SK-N-DZ (cell line): Measurements from ENCODE around the gene RAB4A.
"Not testable (repeated sequence)": the region's sequence is repeated elsewhere in the genome, so short reads cannot be mapped to it uniquely, and the experiment has no call there.

Source experiments
- DNase-seq: peaks from one replicate; pipeline ENCODE4 v3.0.0-alpha.2; 2015; ENCODE audit warnings: low spot score

RAB4A gene

DNA sequence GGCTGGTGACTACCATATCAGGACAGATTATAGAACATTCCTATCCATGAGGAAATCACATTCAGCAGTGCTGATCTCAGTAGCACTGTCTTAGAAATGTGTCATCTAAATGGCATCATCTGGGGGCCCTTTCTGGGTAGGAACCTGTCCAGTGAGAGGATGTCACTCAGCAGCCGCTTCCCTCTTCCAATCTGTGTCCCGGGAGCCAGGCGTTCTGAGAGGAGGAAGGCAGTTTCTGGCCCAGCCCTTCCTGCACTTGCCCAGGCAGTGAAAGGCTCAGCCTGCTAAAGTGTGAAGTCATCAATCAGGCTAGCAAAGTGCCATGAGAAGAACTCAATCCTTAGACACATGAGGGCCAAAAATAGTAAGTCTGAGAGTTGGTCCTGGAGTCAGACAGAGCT, 25.6 kb downstream of the RAB4A start:
- DNase-seq = no peak

DNA sequence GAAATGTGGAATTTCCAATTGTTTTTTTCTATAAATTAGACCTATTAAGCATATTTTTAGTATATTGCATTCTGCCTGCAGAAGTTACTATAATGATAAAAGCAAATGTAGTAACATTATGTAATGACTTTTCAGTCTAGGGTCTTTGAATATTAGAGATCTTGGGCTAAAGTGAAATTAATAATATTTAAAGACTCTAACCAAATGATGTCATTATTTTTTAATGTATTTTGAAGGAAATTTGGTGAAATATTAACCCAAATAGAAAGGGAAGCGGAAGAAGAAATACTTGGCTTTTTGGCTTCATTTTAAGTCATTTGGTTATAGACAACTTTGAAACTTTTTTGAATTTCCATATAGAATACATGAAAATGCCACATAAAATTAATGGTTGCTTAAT, 26.8 kb downstream of the RAB4A start:
- DNase-seq = no peak

DNA sequence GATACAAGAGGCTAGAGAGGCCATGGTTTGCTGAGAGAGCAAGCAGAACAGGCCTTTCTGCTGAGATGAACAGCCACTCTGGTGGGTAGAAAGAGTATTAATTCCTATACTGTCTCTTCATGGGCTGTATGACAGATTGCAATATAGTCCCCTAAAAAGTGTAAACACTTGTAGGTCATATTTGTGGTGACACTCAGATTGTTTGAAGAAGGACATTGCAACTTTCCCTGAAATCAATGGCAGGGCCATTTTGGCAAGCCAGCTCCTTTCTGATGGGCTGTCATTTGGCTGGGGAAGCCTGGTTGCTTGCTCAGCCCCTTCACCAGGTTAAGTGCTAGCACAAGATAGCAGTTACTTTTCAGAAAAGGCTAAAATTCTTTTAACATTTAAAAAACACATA, 27.5 kb downstream of the RAB4A start:
- no peak for DNase-seq

DNA sequence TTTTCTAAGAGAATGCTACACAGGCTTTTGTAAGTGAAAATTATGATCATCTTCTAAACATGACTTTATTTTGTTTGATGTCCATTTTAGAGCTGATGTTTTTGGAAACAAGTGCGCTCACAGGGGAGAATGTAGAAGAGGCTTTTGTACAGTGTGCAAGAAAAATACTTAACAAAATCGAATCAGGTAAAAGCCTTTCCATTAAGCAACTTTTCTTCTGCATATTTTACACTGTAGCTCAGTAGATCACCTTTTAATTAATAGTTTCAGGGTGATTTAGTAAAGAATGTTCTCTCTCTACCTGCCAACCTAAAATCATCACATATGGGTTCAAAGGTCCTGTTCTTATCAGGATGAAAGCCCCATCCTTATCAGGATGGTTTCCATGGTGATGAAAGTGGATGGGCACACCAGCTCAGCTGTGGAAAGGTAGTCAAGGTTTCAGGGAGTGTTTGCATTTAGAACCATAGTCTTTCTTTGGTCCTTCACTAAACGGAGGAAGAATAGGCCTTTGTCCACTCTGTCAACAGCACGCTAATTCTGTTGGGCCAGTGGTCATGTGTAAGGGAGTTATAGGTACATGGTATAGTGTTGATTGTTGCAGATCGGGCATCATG, 28.1 kb downstream of the RAB4A start:
- peak; percentile 10 for DNase-seq

DNA sequence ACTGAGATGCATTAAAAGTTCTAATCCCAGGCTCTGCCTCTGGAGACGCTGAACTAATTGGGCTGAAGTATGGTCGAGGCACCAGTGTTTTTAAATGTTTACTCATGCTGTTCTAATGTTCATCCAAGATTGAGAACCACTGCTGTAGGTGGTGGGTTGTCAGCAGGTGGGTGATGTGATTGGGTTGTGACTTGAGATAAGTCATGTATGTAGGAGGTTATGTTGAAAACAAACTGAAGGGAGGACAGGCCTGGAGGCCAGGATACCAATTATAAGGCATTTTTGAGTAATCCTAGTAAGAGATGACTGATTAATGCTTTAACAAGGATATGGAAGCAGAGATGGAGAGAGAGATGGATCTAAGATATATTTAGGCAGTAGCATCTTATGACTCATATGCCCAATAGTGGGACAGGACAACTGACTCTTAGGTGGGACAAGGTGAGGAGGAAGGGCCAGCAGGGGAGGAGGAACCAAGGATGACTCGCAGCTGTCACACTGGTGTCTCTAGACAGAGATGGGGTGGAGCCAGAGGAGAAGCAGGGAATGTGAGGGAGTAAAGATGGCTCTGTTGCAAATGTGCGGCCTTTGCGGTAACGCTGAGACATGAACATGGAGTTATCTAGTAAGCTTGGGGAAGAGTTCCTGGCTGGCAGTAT, 29.3 kb downstream of the RAB4A start:
- no peak for DNase-seq

DNA sequence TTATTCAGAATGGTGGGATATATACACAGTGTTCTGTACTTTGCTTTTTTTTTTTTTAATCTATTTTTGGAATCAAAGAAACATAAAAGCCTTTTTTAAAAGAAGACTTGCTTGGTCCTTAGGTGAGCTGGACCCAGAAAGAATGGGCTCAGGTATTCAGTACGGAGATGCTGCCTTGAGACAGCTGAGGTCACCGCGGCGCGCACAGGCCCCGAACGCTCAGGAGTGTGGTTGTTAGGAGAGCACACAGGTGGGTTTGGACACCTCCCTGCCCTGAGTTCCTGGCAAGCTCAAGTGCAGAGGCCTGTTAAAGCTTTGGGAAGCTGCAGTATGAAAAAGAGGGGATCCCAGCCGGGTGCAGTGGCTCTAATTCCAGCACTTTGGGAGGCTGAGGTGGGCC, 31.8 kb downstream of the RAB4A start:
- DNase-seq = no peak

DNA sequence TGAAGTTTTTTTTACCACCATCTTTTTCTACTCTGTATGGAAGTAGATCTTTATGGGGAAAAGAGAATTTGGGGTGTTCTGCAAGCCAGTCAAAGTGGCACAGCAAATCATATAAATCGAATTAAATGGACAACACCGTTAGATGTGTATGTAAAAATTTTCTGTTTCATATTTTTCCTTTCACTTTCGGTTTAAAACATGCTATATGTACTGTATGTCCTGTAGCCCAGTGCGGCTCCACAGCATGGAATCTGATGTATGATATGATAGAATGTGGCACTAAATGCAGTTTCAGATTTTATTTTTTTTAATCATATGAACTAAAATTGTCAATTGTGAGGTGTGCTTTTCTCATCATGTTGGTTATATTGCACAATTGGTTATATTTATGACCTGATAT, 32.9 kb downstream of the RAB4A start:
- DNase-seq = no peak

DNA sequence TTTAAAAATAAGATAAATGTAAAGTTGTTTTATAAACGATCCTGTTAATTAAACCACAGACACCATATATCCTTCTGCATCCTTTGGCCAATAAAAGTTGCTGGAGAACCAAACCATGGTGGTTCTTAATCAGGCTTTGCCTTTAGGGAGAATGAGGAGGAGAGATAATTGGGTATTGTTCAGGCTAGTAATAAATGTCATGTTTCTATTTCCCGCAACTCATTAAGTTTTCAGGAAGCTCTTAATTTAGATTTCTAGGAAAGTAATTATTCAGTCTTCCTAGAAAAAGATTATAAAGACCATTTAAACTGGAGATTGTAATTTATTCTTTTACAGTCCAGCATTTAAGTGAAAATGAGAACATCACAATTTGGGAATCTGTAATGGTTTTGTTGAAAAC, 34.5 kb downstream of the RAB4A start:
- no peak for DNase-seq

DNA sequence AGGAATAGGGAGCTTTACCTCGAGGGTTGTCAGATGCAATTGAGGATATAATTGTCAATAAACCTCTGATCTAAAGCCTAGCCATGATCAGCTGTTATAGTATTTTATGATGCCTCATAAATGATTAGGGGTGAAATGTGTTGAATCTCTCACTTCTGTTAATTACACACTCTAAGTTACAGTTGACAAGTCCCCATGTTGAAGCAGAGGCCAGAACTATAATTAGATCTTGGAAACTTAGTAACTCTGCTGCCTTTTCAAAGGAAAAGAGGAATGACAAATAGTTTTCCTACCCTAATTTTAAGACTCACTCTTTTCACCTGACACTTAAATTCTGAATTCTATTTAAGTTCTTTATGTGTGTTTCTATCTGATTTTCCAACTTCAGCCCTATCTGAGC, 38.2 kb downstream of the RAB4A start:
- DNase-seq = no peak

DNA sequence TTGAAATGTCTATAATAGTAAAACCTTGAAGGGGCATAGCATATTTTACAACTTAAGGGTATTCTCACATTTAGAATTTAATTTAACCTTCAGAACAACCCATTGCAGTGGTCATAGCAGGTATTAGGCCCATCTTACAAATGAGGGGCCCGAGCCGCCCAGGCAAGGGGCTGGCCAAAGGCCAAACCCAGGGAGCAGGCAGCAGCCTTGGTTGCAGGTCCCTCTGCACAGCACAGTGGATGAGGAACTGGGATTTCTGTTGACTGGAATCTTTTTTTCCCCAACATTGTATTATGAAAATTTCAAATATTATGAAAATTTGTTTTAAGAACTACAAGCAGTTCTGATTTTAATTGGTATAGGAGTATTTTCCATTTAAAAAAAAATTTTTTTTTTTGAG, 38.8 kb downstream of the RAB4A start:
- no peak for DNase-seq

DNA sequence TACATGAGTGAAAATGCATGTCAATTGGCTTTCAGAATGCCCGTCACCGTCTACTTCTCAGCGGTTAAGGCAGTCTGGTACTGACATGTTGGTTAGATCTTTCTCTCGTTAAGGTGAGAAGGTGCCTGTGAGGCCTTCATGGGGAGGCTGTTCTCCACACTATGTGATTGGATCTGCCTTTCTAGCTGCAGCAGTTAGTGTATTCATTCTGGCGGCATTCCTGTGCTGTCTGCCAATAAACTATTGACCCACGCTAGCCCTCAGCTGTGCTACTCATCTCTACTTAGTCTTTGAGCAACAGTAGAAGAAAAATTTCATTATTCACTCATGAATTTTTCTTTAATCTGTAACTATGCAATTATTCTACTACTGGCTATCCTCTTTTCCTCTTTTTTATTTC, 39.9 kb downstream of the RAB4A start:
- no peak for DNase-seq

DNA sequence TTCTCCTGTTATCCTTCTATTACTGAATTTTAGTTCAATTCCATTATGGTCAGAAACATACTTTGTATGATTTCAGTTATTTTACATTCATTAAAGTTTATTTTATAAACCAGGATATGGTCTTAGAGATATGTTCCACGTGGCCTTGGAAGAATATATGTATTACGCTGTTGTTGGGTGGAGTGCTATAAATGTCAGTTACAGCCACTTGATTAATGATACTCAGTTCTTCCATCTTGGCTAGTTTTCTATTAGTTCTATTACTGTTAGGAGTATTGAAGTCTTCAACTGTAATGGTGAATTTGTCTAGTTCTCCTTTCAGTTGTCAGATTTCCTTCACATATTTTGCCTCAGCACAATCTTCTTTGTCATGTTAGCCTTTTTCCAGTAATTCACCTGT, 45.3 kb downstream of the RAB4A start:
- no peak for DNase-seq

DNA sequence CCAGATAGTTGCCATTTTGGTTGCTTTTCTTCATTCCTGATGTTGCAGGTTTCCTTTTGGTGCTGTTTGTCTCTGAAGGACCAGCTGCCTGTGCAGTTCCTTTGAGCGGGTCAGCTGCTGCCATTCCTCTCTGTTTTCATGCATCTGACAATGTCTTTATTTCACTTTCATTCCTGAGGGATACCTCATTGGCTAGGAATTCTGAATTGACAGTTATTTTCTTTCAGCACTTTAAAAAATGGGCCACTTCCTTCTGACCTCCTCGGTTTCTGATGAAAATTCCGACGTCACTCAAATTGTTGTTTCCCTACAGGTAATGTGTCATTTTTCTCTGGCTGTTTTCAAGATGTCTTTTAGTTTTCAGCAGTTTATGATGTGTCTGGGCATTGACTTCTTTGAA, 47.1 kb downstream of the RAB4A start:
- DNase-seq = no peak

DNA sequence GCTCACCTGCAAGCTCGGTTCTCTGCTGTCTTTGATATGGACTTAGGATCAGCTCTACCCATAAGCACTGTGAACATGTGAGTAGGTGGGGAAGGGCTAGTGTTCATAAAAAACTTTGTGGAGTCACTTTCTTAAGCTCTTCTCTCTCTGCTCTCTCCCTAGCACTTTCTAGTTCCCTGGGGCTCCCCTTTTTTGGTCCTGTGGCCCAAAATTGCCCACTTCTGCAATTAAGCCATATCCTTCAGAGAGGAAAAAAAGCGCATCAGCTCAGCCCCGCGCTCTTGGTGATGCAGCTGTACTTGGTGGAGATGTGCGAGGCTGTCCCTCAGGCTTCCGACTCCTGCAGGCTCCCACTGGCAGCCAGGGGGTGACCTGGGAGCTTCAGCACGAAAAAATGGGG, 48.6 kb downstream of the RAB4A start:
- DNase-seq = no peak

DNA sequence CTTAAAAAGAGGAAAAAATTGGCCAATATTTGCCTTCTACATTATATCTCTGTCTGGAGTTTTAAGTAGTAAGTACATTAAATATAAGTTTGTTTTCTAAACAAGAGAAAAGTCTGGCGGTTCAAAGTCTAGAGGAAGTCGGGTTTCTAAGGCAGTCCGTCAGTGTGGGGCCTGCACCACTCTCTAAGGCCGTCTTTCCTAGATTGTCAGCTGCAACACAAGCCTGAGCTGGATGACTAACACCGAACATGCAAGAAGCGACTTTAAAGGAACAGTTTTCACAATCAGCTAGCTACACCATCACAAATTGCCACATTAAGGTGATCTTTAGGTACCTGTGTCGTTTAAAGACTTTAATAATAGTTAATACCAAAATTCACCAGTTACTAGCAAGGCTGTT, 52.3 kb downstream of the RAB4A start:
- DNase-seq = no peak

DNA sequence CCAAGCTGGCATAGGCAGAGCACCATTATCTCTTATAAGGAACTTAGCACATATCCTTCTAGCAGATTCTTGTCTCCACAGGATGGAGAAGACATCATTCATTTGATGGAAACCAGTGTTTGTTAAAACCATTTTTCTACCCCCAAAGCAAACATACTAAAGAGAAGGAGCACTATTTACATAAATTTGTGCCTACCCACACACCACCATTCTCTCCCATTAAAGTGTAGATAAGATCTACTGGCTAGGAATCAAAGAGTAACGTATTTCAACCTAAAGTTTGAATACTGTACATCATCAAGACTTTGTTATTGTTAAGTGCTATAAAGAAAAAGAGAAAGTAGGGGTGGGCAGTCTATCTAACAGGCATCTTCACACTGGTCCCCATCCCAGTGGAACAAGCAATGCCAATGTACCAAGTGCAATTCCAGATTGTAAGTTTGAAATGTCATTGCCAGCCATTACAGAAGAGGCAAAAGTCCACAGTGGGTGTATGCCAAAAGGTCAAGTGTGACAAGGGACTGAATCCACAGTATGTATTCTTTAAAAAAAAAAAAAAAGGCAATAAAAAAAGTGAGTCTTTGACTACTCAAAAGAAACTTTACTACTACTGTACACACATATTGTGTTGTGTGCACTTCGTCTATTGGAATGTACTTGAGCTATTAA, 53.1 kb downstream of the RAB4A start:
- no peak for DNase-seq

DNA sequence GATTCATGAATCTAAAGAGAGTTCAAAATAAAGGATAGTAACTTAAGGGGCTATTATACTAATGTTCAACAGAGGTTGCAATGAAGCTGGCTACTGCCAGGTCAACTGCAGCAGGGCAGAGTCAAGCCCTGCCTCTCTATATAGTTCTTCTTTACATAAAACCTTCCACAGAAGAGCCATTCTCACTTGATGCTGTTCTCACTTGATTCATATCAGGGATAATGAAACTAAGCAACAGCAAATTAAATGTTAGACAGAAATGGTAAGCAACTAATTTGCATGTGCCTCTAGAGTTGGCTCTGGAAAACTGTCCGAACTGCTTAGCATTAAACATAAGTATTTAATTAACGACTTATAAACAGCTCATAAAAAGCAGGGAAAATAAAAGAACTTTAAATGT, 54.5 kb downstream of the RAB4A start:
- DNase-seq = no peak

DNA sequence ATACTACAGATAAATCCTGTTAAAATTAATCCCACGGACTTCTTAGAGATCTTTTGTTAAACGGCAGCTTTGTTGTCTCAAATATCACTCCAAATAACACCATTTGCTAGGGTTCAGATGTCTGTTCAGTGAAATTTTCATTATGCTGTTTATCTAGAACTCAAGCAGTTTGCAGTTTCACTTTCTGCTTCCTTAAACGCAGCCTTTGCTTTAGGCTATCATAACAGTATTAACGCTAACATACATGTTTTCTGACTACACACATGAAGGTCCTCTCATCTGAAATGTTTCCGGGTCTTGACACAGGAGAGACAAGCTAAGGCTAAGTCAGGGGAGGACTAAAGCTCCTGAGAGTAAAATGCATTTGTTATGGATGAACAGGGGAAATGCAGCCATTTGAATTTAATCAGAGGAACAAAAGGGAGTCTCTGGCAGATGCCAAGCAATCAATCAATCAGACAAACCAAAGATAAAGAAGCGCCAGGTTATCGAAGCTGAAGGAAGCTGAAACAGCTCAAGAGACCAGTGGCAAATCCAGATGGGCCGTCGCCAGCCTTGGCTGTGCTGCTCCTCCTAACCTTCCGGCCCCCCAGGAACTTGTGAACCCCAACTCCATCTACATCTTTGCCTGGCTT, 55.1 kb downstream of the RAB4A start:
- no peak for DNase-seq

DNA sequence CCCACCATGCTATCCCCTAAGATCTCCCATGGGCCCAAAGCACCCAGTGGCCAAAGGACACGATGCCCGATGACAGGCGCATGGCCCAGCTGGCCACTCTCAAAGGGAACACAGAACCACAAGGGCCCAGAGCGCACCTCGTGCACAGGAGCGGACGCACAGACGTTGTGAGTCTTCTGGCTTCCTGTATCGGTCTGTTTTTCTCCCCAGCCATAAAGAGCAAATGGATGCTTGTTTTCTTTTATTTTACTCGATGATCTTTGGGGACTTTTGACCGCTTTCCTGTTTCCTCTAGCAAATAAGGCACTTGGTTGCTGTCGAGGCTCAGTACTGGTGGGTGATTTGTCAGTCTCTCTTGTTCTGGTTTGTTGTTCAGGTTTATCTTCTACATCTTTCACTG, 55.7 kb downstream of the RAB4A start:
- DNase-seq = no peak

DNA sequence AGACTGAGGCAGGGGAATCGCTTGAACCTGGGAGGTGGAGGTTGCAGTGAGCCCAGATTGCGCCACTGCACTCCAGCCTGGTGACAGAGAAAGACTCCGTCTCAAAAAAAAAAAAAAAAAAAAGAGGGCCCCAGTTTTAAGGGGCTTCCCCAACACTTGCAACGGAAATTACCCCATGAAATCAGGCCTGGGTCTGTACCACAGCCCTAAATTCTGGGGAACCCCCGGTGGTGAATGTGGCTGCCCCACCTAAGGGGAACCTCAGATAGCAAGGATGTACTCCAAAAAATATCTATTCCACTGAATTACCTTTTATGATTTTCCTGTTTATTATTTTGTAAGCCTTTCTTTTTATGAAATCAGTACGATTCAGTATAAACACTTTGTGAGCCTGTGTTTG, 56.9 kb downstream of the RAB4A start:
- DNase-seq = not testable (repeated sequence)

DNA sequence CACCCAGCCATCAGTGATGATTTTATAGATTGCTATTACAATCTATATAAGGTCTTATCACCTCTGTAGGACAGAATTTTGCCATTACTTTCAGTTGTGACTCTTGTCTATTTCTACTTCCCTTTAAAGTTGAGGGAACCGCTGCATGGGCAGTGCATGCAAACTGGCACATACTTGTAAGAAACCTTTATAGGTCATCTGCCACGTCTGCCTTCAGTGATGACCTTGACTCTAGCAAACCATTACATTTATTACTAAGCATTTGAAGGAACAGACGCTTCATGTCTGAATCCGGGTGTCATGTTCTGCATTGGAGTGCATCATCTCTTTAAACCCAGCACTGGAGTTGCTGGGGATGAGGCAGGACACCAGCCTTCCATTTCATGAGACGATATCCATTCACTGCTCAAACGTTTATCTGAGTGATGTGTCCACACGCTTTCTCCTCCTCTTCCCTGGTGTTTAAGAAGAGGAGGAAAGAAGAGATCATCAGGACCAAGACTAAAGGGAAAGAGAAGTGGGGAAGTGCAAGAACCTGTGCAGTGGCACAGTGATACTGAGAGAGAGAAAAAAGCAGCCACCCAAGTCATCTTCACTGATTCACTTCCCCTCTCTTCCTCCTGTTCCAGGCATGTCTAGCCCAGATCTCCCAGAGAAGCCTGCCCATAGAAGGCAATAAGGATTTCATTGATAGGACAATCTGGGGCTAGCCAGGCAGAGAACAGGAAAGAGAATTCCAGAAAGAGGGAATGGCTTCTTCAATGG, 57.9 kb downstream of the RAB4A start:
- no peak for DNase-seq

DNA sequence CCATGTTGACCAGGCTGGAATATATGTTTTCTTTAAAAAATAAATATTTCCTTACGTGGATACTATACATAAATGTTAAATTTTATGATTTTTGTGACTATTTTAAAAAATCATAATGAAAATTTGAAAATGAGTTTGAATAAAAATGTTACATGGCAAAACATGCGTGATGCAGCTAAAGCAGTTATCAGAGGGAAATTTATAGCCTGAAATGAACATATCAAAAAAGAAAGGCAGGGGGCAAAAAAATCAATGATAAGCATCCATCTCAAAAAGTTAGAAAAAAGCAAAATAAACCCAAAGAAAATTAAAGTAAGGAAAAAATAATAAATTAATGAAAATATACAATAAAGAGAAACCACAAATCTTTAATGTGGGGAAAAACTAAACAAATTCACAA, 63.4 kb downstream of the RAB4A start:
- DNase-seq = no peak
